HCT116 (cell line): ENCODE results near the gene DPH2. TPM values are rescaled to one million over a fixed set of nuclear protein-coding genes. Genes with fewer than 3 reads are reported as not detected.

Source experiments
- ATAC-seq: fragments of 200-7000 bp; cut with Tn5 transposase; 2 replicates; pipeline ENCODE4 v1.9.1; 2020; ENCODE audit warnings: mild to moderate bottlenecking, moderate library complexity
- BruUV-seq: library from RNA; stranded (reverse); fragments of 400-500 nt; replicated peaks from 2 replicates; lab custom pipeline; 2021; lab: Mats Ljungman, UMichigan
- CTCF ChIA-PET: fragments of 300-600 bp; sonication (Branson Sonifier 250); formaldehyde crosslinking; loops from one replicate; lab custom pipeline; 2021; ENCODE audit warnings: antibody characterized with exemption; lab: Charles Lee
- POLR2A ChIA-PET: fragments of 300-600, 350-600 bp; sonication (Branson Sonifier 250); formaldehyde crosslinking; loops from one replicate; lab custom pipeline; 2021; ENCODE audit warnings: antibody characterized with exemption; lab: Charles Lee
- RAD21 ChIA-PET, 2 experiments: fragments of 300-600 bp; sonication (Branson Sonifier 250); formaldehyde crosslinking; loops; one replicate each; lab custom pipeline; 2023; ENCODE audit warnings: low total read pairs in 2 of 2; ENCODE audit not compliant: uncharacterized antibody in 2 of 2, unreplicated experiment in 2 of 2, low non-redundant PET in 1 of 2; lab: Charles Lee
- DNase-seq: peaks from one replicate; pipeline ENCODE4 v3.0.0-alpha.2; 2010; ENCODE audit warnings: low read depth, low spot score
- H2AFZ ChIP-seq: fragments of 200-600 bp; shearing (Covaris generic), sonication (generic); 2 replicates; pipeline ENCODE4 v1.6.1; 2017; ENCODE audit warnings: low read depth, mixed run types, mixed read lengths, antibody characterized with exemption, low read length; ENCODE audit not compliant: poor library complexity, severe bottlenecking
- H3K27ac ChIP-seq: 2 replicates; pipeline ENCODE4 v1.5.1; 2012; ENCODE audit warnings: low read depth, low read length
- H3K27me3 ChIP-seq: fragments of 200-600 bp; sonication (generic); 2 replicates; pipeline ENCODE4 v1.6.1; 2016; ENCODE audit warnings: mixed run types, low read length, mixed read lengths; ENCODE audit not compliant: insufficient read depth
- H3K36me3 ChIP-seq, 2 experiments: fragments of 200-500 bp in 1 of 2; fragments of 200-600 bp in 1 of 2; sonication (Bioruptor generic) in 1 of 2; sonication (generic) in 1 of 2; 2 replicates each; pipeline versions ENCODE4 v1.5.1 to v1.6.1; 2014 to 2016; ENCODE audit warnings: low read length in 2 of 2, inconsistent platforms in 1 of 2, mixed read lengths in 1 of 2, mixed run types in 1 of 2; ENCODE audit not compliant: insufficient read depth in 2 of 2, control insufficient read depth in 1 of 2
- H3K4me1 ChIP-seq, 2 experiments: fragments of 200-600 bp in 1 of 2; sonication (generic) in 1 of 2; 2 replicates each; pipeline versions ENCODE4 v1.5.1 to v1.6.1; 2012 to 2017; ENCODE audit warnings: low read length in 2 of 2, inconsistent platforms in 1 of 2, mild to moderate bottlenecking in 1 of 2, mixed read lengths in 1 of 2, mixed run types in 1 of 2, moderate library complexity in 1 of 2; ENCODE audit not compliant: insufficient read depth in 2 of 2, control insufficient read depth in 1 of 2
- H3K4me2 ChIP-seq: fragments of 200-600 bp; sonication (generic); 2 replicates; pipeline ENCODE4 v1.6.1; 2017; ENCODE audit warnings: mixed run types, low read length, mixed read lengths
- H3K4me3 ChIP-seq, 2 experiments: fragments of 200-600 bp in 1 of 2; sonication (generic) in 1 of 2; replicated peaks in 1 of 2; 2 replicates each; pipeline ENCODE4 v1.5.1; 2011 to 2016; ENCODE audit warnings: low read length in 2 of 2, control low read depth in 1 of 2, low read depth in 1 of 2, mild to moderate bottlenecking in 1 of 2, mixed read lengths in 1 of 2, mixed run types in 1 of 2
- H3K79me2 ChIP-seq: fragments of 200-600 bp; sonication (generic); 2 replicates; pipeline ENCODE4 v1.6.1; 2017; ENCODE audit warnings: mild to moderate bottlenecking, mixed run types, low read length, moderate library complexity, mixed read lengths; ENCODE audit not compliant: insufficient read depth
- H3K9ac ChIP-seq: fragments of 200-600 bp; sonication (generic); 2 replicates; pipeline ENCODE4 v1.6.1; 2016; ENCODE audit warnings: low read length, mixed read lengths
- H3K9me2 ChIP-seq: fragments of 200-600 bp; sonication (generic), shearing (Covaris generic); 2 replicates; pipeline ENCODE4 v1.6.1; 2017; ENCODE audit warnings: mixed run types, mild to moderate bottlenecking, moderate library complexity; ENCODE audit not compliant: insufficient read depth
- H3K9me3 ChIP-seq, 2 experiments: fragments of 200-500 bp in 1 of 2; fragments of 200-600 bp in 1 of 2; sonication (Bioruptor generic) in 1 of 2; sonication (generic) in 1 of 2; 2 replicates each; pipeline ENCODE4 v1.6.1; 2014 to 2017; ENCODE audit warnings: low read length in 2 of 2, mixed read lengths in 2 of 2, inconsistent platforms in 1 of 2, low read depth in 1 of 2, mild to moderate bottlenecking in 1 of 2, mixed run types in 1 of 2, moderate library complexity in 1 of 2; ENCODE audit not compliant: control insufficient read depth in 1 of 2, insufficient read depth in 1 of 2
- H4K20me1 ChIP-seq: fragments of 200-600 bp; sonication (generic), shearing (Covaris generic); 2 replicates; pipeline ENCODE4 v1.6.1; 2017; ENCODE audit warnings: mixed run types, mild to moderate bottlenecking, moderate library complexity; ENCODE audit not compliant: insufficient read depth
- ATF3 ChIP-seq: IDR thresholded peaks from 2 replicates; pipeline ENCODE4 v1.6.1; 2012
- CBX3 ChIP-seq: IDR thresholded peaks from 2 replicates; pipeline ENCODE4 v1.6.1; 2012; ENCODE audit warnings: low read depth
- CEBPB ChIP-seq: IDR thresholded peaks from 2 replicates; pipeline ENCODE4 v1.6.1; 2012; ENCODE audit warnings: low read depth
- CTCF ChIP-seq, 3 experiments: fragments of 200-600 bp in 1 of 3; sonication (generic) in 1 of 3; IDR thresholded peaks in 2 of 3; conservative IDR thresholded peaks in 1 of 3; 2 replicates each; pipeline ENCODE4 v1.5.1; 2012 to 2017; ENCODE audit warnings: low read depth in 2 of 3, low read length in 2 of 3, antibody characterized with exemption in 1 of 3, borderline replicate concordance in 1 of 3, control low read depth in 1 of 3, mild to moderate bottlenecking in 1 of 3, mixed read lengths in 1 of 3, mixed run types in 1 of 3, moderate library complexity in 1 of 3; ENCODE audit not compliant: insufficient read depth in 1 of 3
- EGR1 ChIP-seq: IDR thresholded peaks from 2 replicates; pipeline ENCODE4 v1.6.1; 2012; ENCODE audit warnings: low read depth
- EZH2 ChIP-seq: fragments of 200-600 bp; sonication (generic); IDR thresholded peaks from 2 replicates; pipeline ENCODE4 v1.6.1; 2017; ENCODE audit warnings: antibody characterized with exemption, mixed run types
- EZH2phosphoT487 ChIP-seq: fragments of 200-600 bp; IDR thresholded peaks from 2 replicates; pipeline ENCODE4 v1.6.1; 2018; ENCODE audit warnings: antibody characterized with exemption, borderline replicate concordance
- FOSL1 ChIP-seq: IDR thresholded peaks from 2 replicates; pipeline ENCODE4 v1.6.1; 2012; ENCODE audit warnings: low read depth
- JUND ChIP-seq: IDR thresholded peaks from 2 replicates; pipeline ENCODE4 v1.6.1; 2012
- POLR2A ChIP-seq: IDR thresholded peaks from 2 replicates; pipeline ENCODE4 v1.7.0; 2011; ENCODE audit warnings: borderline replicate concordance; ENCODE audit not compliant: insufficient read depth, insufficient read length; ENCODE audit errors: extremely low read depth
- RAD21 ChIP-seq: IDR thresholded peaks from 2 replicates; pipeline ENCODE4 v1.6.1; 2012; ENCODE audit warnings: low read depth, mild to moderate bottlenecking
- REST ChIP-seq: IDR thresholded peaks from 2 replicates; pipeline ENCODE4 v1.6.1; 2012; ENCODE audit warnings: low read depth
- SIN3A ChIP-seq: IDR thresholded peaks from 2 replicates; pipeline ENCODE4 v1.6.1; 2012; ENCODE audit warnings: low read depth
- SP1 ChIP-seq: IDR thresholded peaks from 2 replicates; pipeline ENCODE4 v1.6.1; 2012; ENCODE audit warnings: low read depth
- SRF ChIP-seq: IDR thresholded peaks from 2 replicates; pipeline ENCODE4 v1.6.1; 2012; ENCODE audit warnings: low read depth
- TCF7L2 ChIP-seq: IDR thresholded peaks from 2 replicates; pipeline ENCODE4 v1.7.0; 2011; ENCODE audit warnings: borderline replicate concordance, inconsistent platforms; ENCODE audit not compliant: insufficient read depth, insufficient read length; ENCODE audit errors: extremely low read depth
- YY1 ChIP-seq: IDR thresholded peaks from 2 replicates; pipeline ENCODE4 v1.6.1; 2011; ENCODE audit warnings: low read length, low read depth, moderate library complexity, mild to moderate bottlenecking; ENCODE audit not compliant: insufficient replicate concordance; ENCODE audit errors: extremely low read depth
- ZBTB33 ChIP-seq: IDR thresholded peaks from 2 replicates; pipeline ENCODE4 v1.6.1; 2011; ENCODE audit warnings: mild to moderate bottlenecking, low read length, moderate library complexity; ENCODE audit not compliant: insufficient replicate concordance; ENCODE audit errors: extremely low read depth
- ZFX ChIP-seq: fragments of 450-650 bp; IDR thresholded peaks from 2 replicates; pipeline ENCODE4 v1.6.1; 2017
- ZNF274 ChIP-seq: fragments of 200-500 bp; sonication (Bioruptor generic); IDR thresholded peaks from 2 replicates; pipeline ENCODE4 v1.6.1; 2014; ENCODE audit warnings: mild to moderate bottlenecking, low read depth, low read length, inconsistent platforms
- intact Hi-C: fragments of 100-400 bp; cut with micrococcal nuclease; formaldehyde crosslinking; loops from 2 replicates; pipeline ENCODE4 v1.10.0; 2022
- total RNA-seq: library from RNA; stranded (reverse); gene quantifications from one replicate; pipeline ENCODE4 v1.2.1, GENCODE V29; 2021; ENCODE audit not compliant: unreplicated experiment

Gene DPH2
- total RNA-seq, 1 experiment from 2014 or later: 53.2 TPM

GRCh38 chr1:43987159-43987902 is 17.5 kb downstream of the DPH2 start:
- H3K9me3 ChIP-seq: no peaks in the 10 kb centered on the region
- ChIA-PET CTCF (interaction anchor here (1.2 kb wide), 1 partner anchor 224 kb away, joined by 3 read pairs; no protein-coding TSS in a partner anchor), POLR2A (no interaction called here), RAD21 (no interaction called here)
- H3K36me3 ChIP-seq: peaks cover 6 to 36% of the 10 kb centered on the region in 2 experiments; a peak in 2 of 4 replicates
- H3K27ac ChIP-seq: no peak overlapping the region
- peaks cover 5 to 22% of the 10 kb centered on the region in 2 experiments for H3K4me1 ChIP-seq
- no TSS peak for BruUV-seq
- H3K27me3 ChIP-seq: no peaks in the 10 kb centered on the region
- no peaks in the 10 kb centered on the region for H3K9me2 ChIP-seq
- TF ChIP-seq FOSL1 (no peak), SIN3A (no peak), CTCF (IDR thresholded peaks at IDR 0.05 in 2 of 3, conservative IDR thresholded peaks at IDR 0.05 in 1 of 3; ENCODE audit: borderline replicate concordance in 1 of 3, insufficient read depth in 1 of 3, low read depth in 2 of 3, low read length in 2 of 3) (no peak), EZH2phosphoT487 (no peak), TCF7L2 (no peak), YY1 (no peak), ZBTB33 (no peak), CEBPB (no peak), SRF (no peak), POLR2A (no peak), RAD21 (no peak), SP1 (no peak), ATF3 (no peak), CBX3 (no peak), JUND (no peak), EZH2 (no peak), REST (no peak), EGR1 (no peak), ZNF274 (no peak), ZFX (no peak)
- H3K9ac ChIP-seq: no peak overlapping the region
- peaks cover 10% of the 10 kb centered on the region for H3K79me2 ChIP-seq
- H4K20me1 ChIP-seq: no peaks in the 10 kb centered on the region
- no peak overlapping the region for H3K4me2 ChIP-seq
- DNase-seq: no peak
- no peak overlapping the region for H2AFZ ChIP-seq
- no peak for ATAC-seq
- H3K4me3 ChIP-seq: no peak overlapping the region
- intact Hi-C loops: no loop called here
